Measurements from ENCODE around the gene CREB3L2.

The CREB3L2 gene

DNA sequence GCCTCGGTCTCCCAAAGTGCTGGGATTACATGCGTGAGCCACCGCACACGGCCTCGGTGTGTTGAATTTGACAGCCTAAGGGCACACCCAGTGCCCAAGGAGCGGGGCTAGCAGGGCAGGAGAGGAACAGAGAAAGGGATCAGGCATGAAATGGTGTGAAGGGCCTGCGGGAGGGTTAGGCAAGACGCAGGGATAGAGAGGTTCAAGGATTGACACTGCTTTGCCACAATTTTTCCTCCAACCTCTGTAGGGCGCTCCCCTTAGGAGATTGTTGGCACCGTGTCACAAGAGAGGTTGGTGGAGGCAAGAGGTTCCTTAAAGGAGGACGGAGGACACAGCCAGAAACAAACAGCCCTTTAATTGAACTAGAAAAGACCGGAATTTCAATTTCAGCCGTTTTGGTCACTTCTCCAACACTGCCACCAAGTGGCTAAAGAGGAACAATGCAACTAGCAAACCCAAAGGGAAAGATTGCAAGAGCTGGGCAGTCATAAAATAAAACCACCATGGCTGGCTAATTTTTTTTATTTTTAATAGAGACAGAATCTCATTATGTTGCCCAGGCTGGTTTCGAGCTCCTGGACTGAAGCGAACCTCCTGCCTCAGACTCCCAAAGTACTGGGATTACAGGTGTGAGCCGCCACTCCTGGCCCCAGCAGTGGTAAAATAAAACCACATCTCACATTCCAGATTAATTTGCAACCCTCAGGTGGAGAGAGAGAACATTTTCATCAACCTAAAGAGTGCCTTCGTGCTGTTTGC, 6.9 kb upstream of the CREB3L2 start:
- TF ChIP-seq POLR2AphosphoS5 (IDR thresholded peaks at IDR 0.05; ENCODE audit: low read depth, low read length) (no peak), TAF1 (IDR thresholded peaks at IDR 0.05; ENCODE audit: borderline replicate concordance, low read depth, low read length) (no peak)
- FAIRE-seq, result peak; percentile 67
- DNase-seq (ENCODE audit: insufficient read length), result no peak

DNA sequence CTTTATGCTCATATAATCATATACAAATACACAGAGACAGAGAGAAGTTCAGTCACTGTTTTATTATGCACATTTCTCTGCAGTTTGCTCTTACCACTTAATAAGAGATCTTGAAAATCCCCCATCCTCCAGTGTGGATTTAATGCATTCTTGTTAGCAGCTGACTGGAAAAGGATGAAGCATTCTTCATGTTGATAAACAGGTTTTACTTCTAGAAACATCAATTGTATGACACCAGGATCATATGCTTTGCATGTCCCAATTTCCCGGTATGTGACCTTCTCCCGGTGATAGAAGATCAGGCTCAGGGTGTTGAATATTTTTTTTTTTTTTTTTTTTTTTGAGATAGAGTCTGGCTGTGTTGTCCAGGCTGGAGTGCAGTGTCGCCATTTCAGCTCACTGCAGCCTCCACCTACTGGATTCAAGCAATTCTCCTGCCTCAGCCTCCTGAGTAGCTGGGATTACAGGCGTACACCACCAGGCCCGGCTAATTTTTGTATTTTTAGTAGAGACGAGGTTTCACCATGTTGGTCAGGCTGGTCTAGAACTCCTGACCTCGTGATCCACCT, 6.2 kb upstream of the CREB3L2 start:
- FAIRE-seq (no peak), DNase-seq (ENCODE audit: insufficient read length) (no peak)
- no peak for TF ChIP-seq POLR2AphosphoS5 (IDR thresholded peaks at IDR 0.05; ENCODE audit: low read depth, low read length)
- TF ChIP-seq POLR2A (IDR thresholded peaks at IDR 0.05; ENCODE audit: low read depth, low read length), result no peak
- TF ChIP-seq TAF1 (IDR thresholded peaks at IDR 0.05; ENCODE audit: borderline replicate concordance, low read depth, low read length), result no peak

GRCh38 chr7:138006106-138006505, 4.2 kb upstream of the CREB3L2 start:
- TF ChIP-seq POLR2A (IDR thresholded peaks at IDR 0.05; ENCODE audit: low read depth, low read length) (no peak), TAF1 (IDR thresholded peaks at IDR 0.05; ENCODE audit: borderline replicate concordance, low read depth, low read length) (no peak), POLR2AphosphoS5 (IDR thresholded peaks at IDR 0.05; ENCODE audit: low read depth, low read length) (no peak)
- no peak for FAIRE-seq
- DNase-seq (ENCODE audit: insufficient read length), result no peak

DNA sequence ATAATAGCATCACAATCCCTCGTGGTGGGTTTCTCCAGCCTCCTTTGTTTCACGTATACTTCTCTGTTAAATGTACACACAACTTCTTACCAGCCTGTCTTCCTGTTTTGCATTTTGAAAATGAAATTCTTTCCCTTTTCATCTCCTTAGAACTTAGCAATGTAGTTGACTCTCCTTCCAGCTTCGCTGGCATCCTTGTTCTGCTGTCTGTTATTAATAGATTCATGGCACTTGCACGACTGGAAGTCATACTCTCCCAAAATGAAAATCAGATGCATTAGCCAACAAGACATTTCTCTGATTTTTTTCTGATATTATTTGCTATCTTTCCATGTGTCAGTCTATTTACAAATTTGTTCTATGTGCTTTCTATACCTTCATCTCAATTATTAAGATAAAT, 3.0 kb upstream of the CREB3L2 start:
- DNase-seq (ENCODE audit: insufficient read length) (no peak), FAIRE-seq (no peak)
- TF ChIP-seq POLR2AphosphoS5 (IDR thresholded peaks at IDR 0.05; ENCODE audit: low read depth, low read length) (no peak), TAF1 (IDR thresholded peaks at IDR 0.05; ENCODE audit: borderline replicate concordance, low read depth, low read length) (no peak), POLR2A (IDR thresholded peaks at IDR 0.05; ENCODE audit: low read depth, low read length) (no peak)

DNA sequence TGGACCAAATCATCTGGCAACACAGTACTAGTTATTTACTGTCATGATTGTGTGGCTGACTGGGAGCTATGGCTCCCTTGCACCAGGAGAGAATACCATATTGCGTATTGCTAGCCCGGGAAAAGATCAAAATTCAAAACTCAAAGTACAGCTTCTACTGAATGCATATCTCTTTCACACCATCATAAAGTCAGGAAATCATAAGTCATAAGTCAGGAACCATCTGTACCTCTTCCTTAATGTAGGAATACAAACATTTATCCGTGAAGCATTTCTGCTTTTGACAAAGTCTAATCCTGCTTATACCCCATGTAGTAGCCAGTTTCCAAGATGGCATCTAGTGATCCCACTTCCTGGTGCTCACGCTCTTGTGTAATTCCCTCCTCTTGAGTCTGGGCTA, 2.2 kb upstream of the CREB3L2 start:
- FAIRE-seq (no peak), DNase-seq (ENCODE audit: insufficient read length) (no peak)
- no peak for TF ChIP-seq TAF1 (IDR thresholded peaks at IDR 0.05; ENCODE audit: borderline replicate concordance, low read depth, low read length)
- TF ChIP-seq POLR2A (IDR thresholded peaks at IDR 0.05; ENCODE audit: low read depth, low read length), result no peak
- no peak for TF ChIP-seq POLR2AphosphoS5 (IDR thresholded peaks at IDR 0.05; ENCODE audit: low read depth, low read length)

- TF ChIP-seq POLR2AphosphoS5 (IDR thresholded peaks at IDR 0.05; ENCODE audit: low read depth, low read length), result no peak
- no peak for TF ChIP-seq POLR2A (IDR thresholded peaks at IDR 0.05; ENCODE audit: low read depth, low read length)
- TF ChIP-seq TAF1 (IDR thresholded peaks at IDR 0.05; ENCODE audit: borderline replicate concordance, low read depth, low read length), result no peak
- DNase-seq (ENCODE audit: insufficient read length) (no peak), FAIRE-seq (no peak)
These were observed 923 bp upstream of the CREB3L2 start for GRCh38 chr7:138002828-138003189.

- TF ChIP-seq POLR2AphosphoS5 (IDR thresholded peaks at IDR 0.05; ENCODE audit: low read depth, low read length), result no peak
- TF ChIP-seq POLR2A (IDR thresholded peaks at IDR 0.05; ENCODE audit: low read depth, low read length), result no peak
- no peak for TF ChIP-seq TAF1 (IDR thresholded peaks at IDR 0.05; ENCODE audit: borderline replicate concordance, low read depth, low read length)
- FAIRE-seq (peak; percentile 96), DNase-seq (ENCODE audit: insufficient read length) (peak; percentile 83)
These were observed 376 bp upstream of the CREB3L2 start for GRCh38 chr7:138002096-138002827.

DNA sequence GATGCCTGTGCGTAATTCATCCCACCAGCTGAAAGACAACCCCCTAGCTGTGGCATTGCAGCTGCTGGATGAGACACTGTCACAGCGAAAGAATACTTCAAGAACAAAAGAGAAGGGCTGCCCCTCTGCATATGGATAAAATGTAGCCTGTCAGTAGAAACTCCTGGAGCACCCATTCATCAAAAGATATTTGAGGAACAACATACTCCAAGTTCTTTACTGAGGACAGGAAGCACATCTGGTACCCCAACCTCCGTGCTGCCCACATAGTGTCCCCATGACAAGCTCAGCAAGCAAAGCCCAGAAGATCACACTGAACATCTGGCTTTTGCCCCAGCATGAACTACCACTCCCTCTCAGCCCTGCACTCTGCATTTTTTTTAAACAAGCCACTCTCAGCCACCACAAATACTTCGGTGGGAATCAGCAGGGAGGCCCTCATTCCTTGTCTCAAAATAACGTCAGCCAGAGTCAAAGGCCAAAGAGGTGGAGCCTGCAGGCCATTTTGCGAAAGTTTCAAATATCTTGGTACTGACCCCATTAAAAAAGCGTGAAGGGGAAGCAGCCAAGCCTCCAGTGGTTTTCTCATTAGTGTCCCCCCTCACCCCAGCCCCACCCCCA, 1.7 kb downstream of the CREB3L2 start:
- TF ChIP-seq TAF1 (IDR thresholded peaks at IDR 0.05; ENCODE audit: borderline replicate concordance, low read depth, low read length) (no peak), POLR2A (IDR thresholded peaks at IDR 0.05; ENCODE audit: low read depth, low read length) (no peak), POLR2AphosphoS5 (IDR thresholded peaks at IDR 0.05; ENCODE audit: low read depth, low read length) (no peak)
- DNase-seq (ENCODE audit: insufficient read length) (no peak), FAIRE-seq (no peak)

GRCh38 chr7:137999496-138000080, 2.3 kb downstream of the CREB3L2 start:
- TF ChIP-seq POLR2A (IDR thresholded peaks at IDR 0.05; ENCODE audit: low read depth, low read length) (no peak), TAF1 (IDR thresholded peaks at IDR 0.05; ENCODE audit: borderline replicate concordance, low read depth, low read length) (no peak), POLR2AphosphoS5 (IDR thresholded peaks at IDR 0.05; ENCODE audit: low read depth, low read length) (no peak)
- DNase-seq (ENCODE audit: insufficient read length), result no peak
- FAIRE-seq, result no peak

GRCh38 chr7:137998250-137998649, 3.6 kb downstream of the CREB3L2 start:
- no peak for FAIRE-seq
- TF ChIP-seq POLR2A (IDR thresholded peaks at IDR 0.05; ENCODE audit: low read depth, low read length), result no peak
- no peak for TF ChIP-seq TAF1 (IDR thresholded peaks at IDR 0.05; ENCODE audit: borderline replicate concordance, low read depth, low read length)
- no peak for TF ChIP-seq POLR2AphosphoS5 (IDR thresholded peaks at IDR 0.05; ENCODE audit: low read depth, low read length)
- DNase-seq (ENCODE audit: insufficient read length), result no peak

DNA sequence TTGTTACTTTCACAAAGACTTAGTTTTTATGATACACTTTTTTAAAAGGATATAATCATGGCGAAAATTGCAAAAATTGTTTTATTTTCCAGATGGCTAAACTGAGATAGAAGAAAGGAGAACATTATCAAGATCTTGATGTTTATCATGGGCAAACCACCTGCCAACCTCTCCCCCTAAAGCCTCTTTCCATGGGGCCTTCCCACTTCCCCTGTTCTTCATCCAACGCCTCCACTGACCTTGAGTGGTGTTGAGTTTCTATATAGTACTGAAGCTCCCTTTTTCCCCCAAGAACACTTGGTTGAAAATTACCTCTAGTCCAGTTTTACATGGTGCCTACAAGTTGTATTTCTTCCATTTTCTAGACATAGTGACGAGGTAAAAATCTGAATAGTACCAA, 5.0 kb downstream of the CREB3L2 start:
- no peak for FAIRE-seq
- TF ChIP-seq TAF1 (IDR thresholded peaks at IDR 0.05; ENCODE audit: borderline replicate concordance, low read depth, low read length), result no peak
- TF ChIP-seq POLR2AphosphoS5 (IDR thresholded peaks at IDR 0.05; ENCODE audit: low read depth, low read length), result no peak
- no peak for TF ChIP-seq POLR2A (IDR thresholded peaks at IDR 0.05; ENCODE audit: low read depth, low read length)
- no peak for DNase-seq (ENCODE audit: insufficient read length)

Data from GM12892 (cell line).